Suprapubic skin (tissue), 4 donors: ENCODE data around the gene ATP6AP1.

Experiments
- EP300 ChIP-seq: sonication (generic); formaldehyde crosslinking; IDR thresholded peaks from one replicate; pipeline ENCODE4 v1.6.1; 2017; ENCODE audit warnings: antibody characterized with exemption
- POLR2A ChIP-seq, 2 donors: fragments of 450-650 bp; IDR thresholded peaks; one replicate each; pipeline ENCODE4 v1.6.1; 2017; ENCODE audit warnings: antibody characterized with exemption in 2 of 2, mild to moderate bottlenecking in 2 of 2, moderate library complexity in 2 of 2
- POLR2AphosphoS5 ChIP-seq, 3 donors: sonication (generic); formaldehyde crosslinking; IDR thresholded peaks; one replicate each; pipeline ENCODE4 v1.6.1; 2017; ENCODE audit warnings: antibody characterized with exemption in 3 of 3
- TF ChIP-seq, protein P1 (sequence below), 2 donors: fragments of 200-600 bp in 1 of 2; fragments of 450-650 bp in 1 of 2; sonication (generic) in 1 of 2; IDR thresholded peaks; one replicate each; pipeline ENCODE4 v1.5.1; 2016 to 2019; ENCODE audit warnings: antibody characterized with exemption in 2 of 2, mild to moderate bottlenecking in 1 of 2, moderate library complexity in 1 of 2

DNA sequence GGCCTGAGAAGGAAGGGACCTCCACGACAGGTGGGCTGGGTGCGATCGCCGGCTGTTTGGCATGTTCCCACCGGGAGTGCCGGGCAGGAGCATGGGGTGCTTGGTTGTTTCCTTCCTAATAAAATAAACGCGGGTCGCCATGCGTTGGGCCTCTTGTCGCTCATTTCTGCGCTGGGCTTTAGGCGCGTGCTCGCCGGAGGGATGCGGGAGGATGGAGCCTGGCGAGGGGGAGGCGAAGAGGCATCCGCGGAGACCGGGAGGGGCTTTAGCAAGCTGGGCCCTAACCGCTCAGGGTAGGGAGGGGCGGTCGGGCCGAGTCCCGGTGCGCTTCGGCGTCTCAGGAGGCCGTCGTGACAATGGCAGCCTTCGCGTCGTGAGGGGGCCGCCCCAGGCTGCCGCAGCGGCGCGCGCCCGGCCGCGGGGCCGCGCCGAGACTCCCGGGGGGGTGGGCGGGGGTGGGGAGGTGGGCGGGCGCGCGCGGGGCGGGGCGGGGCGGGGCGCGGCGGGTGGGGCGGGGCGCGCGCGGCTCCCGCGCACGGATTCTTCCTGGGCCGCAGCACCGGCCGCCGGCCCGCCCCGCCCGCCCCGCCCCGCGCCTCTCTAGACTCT lies 8.0 kb downstream of the ATP6AP1 start:
- TF ChIP-seq, protein P1, sequence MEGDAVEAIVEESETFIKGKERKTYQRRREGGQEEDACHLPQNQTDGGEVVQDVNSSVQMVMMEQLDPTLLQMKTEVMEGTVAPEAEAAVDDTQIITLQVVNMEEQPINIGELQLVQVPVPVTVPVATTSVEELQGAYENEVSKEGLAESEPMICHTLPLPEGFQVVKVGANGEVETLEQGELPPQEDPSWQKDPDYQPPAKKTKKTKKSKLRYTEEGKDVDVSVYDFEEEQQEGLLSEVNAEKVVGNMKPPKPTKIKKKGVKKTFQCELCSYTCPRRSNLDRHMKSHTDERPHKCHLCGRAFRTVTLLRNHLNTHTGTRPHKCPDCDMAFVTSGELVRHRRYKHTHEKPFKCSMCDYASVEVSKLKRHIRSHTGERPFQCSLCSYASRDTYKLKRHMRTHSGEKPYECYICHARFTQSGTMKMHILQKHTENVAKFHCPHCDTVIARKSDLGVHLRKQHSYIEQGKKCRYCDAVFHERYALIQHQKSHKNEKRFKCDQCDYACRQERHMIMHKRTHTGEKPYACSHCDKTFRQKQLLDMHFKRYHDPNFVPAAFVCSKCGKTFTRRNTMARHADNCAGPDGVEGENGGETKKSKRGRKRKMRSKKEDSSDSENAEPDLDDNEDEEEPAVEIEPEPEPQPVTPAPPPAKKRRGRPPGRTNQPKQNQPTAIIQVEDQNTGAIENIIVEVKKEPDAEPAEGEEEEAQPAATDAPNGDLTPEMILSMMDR (IDR thresholded peaks at IDR 0.05) = no peak
- no peak for TF ChIP-seq EP300
- TF ChIP-seq POLR2AphosphoS5 (IDR thresholded peaks at IDR 0.05) = no peak
- no peak for TF ChIP-seq POLR2A (IDR thresholded peaks at IDR 0.05)
